Activated effector memory CD4-positive, alpha-beta T cell treated with anti-CD3 and anti-CD28 coated beads, Interleukin-2, amount 50 U/mL, for 16 hours (primary cell): ENCODE measurements around the gene LRRC4C.
"Not testable (repeated sequence)": the region's sequence is repeated elsewhere in the genome, so short reads cannot be mapped to it uniquely, and the experiment has no call there.

ENCODE experiments used
- DNase-seq: peaks from one replicate; pipeline ENCODE4 v3.0.0-alpha.2; 2020

Gene LRRC4C

DNA sequence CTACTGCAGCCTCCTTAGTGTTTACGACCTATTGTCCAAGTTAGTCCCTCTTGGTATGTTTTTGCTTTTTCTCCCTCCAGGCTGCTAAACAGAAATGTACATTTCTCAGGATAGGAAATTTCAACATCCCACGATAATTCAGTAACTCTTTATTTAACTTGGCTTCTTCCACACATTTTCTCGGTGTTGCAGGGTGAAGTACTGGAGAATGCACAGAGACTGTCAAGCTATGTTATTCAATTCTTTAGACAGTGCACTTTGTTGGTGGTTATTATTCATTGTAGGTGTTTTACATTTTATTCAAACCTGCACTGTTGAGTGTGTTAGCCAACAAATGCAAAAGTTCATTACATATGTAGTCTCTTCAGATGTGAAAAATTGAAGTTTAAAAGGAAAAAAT is 839.8 kb downstream of the LRRC4C start:
- no peak for DNase-seq

GRCh38 chr11:40606800-40607199 is 852.7 kb downstream of the LRRC4C start:
- no peak for DNase-seq

- no peak for DNase-seq
Observed at GRCh38 chr11:40602866-40603552, 856.4 kb downstream of the LRRC4C start.

GRCh38 chr11:40597546-40598113 is 861.8 kb downstream of the LRRC4C start:
- no peak for DNase-seq

- no peak for DNase-seq
Observed at GRCh38 chr11:40573254-40573891, 886.1 kb downstream of the LRRC4C start.

- DNase-seq, result no peak
Observed at GRCh38 chr11:40569947-40570531, 889.4 kb downstream of the LRRC4C start.

- DNase-seq, result no peak
Observed at GRCh38 chr11:40567392-40567791, 892.1 kb downstream of the LRRC4C start.

- DNase-seq, result no peak
Observed at GRCh38 chr11:40544162-40544561, 915.3 kb downstream of the LRRC4C start.

DNA sequence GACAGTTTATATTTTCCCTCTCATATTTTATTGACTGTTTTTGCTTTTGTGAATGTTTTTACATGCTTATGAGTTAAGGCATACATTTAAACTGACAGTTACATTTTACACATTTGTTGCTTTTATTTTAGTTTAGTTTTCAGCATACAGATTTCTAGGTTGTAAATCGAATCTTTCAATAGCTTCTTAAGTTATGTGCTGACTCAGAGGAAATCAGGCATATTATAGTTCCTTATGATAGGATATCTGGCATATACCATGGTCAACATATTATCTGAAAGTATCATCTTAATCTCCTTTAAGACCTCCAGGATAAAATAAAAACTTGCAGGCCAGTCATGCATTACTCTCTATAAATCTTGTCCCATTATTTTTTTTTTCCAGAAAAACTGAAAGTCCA is 916.6 kb downstream of the LRRC4C start:
- no peak for DNase-seq

- no peak for DNase-seq
Observed at GRCh38 chr11:40537734-40538133, 921.7 kb downstream of the LRRC4C start.

- not testable (repeated sequence) for DNase-seq
Observed at GRCh38 chr11:40522080-40522479, 937.4 kb downstream of the LRRC4C start.

- no peak for DNase-seq
Observed at GRCh38 chr11:40517122-40517521, 942.3 kb downstream of the LRRC4C start.

DNA sequence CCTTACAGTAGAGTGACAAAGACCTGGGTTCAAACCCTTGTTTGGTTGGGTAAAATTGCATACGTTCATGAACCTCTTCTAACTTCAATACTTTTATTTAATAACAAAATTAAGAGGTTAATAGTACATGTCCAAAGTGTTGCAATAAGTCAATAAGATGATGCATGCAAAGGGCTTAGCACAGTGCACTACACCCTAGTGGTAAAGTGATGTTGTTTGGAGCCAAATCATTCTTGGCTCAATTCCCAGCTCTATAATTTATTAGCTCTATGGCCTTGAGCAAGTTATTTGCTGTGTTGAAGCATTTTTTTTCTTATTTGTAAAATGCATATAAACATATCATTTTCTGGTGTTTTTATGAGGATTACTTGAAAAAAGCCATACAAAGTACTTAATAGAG is 945.3 kb downstream of the LRRC4C start:
- no peak for DNase-seq

- no peak for DNase-seq
Observed at GRCh38 chr11:40513281-40513680, 946.2 kb downstream of the LRRC4C start.

DNA sequence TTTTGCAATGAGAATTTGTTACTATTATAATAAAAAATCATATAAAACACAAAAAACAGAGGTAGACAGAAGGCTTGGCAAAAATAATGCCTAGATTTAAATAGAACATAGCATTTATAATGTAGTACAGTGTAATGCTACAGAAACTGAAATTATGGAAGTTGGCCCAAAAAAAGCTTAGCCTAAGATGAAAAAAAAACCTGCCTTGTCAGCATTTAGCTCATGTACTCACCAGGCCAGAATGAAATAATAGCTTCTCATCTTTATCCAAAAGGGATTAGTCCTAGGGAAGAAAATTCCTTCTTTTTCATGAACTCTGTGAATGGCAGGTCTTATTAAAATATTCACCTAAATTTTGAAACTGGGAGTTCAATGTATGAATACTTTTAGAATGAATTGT is 951.1 kb downstream of the LRRC4C start:
- no peak for DNase-seq

DNA sequence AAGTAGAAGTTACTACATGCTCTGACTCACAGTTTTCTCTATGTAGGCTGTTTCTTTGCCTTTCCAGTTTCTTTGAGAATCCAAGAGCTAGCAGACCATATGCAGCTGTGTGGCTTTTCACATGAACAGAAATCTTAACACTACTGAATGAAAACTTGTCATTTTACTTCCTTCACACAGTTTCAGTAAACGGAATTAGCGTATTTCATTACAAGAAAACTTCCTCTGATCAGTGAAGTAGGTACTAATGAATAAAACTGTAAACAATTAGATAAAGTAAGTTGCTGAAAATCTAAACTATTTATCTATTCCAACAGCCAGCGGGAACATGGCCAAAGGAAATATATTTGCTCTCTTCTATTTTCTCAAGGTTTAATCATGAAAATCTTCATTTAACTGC is 953.2 kb downstream of the LRRC4C start:
- DNase-seq, result no peak

DNA sequence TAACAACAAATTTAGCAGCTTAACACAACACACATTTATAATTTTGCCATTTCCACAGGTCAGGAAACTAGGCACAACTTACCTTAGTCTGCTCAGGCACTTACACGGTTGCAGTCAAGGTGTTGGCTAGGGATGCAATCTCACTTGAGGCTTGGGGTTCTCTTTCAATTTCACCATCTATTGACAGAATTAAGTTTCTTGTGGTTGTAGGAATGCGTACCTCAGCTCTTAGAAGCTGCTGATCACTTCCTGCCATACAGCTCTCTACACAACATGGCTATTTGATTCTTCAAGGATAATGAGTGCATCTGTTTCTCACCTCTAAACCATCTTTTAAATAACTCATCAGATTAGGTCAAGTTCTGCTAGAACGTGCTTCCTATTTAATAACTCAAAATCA is 968.1 kb downstream of the LRRC4C start:
- DNase-seq, result no peak

- no peak for DNase-seq
Observed at GRCh38 chr11:40467771-40468170, 991.7 kb downstream of the LRRC4C start.

DNA sequence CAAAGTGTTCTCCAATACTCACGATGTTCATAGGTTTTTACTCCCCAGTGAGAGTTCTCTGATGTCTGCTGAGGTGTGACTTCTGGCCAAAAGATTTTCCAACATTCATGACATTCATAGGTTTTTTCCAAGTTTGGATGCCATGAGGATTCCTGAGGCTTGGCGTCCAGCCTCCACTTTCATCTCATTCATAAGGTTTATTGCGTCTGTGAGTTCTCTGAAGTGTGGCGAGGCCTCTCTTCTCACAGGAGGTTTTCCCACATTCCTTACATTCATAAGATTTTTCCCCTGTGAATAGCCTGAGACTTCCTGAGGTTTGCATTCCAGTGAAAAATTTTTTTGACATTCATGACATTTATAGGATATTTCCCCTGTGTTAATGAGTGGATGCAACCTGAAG is 1014.1 kb downstream of the LRRC4C start:
- no peak for DNase-seq

GRCh38 chr11:40444151-40444550 is 1015.3 kb downstream of the LRRC4C start:
- DNase-seq, result no peak

- DNase-seq, result no peak
Observed at GRCh38 chr11:40435344-40435743, 1024.1 kb downstream of the LRRC4C start.

- DNase-seq, result no peak
Observed at GRCh38 chr11:40434926-40435325, 1024.5 kb downstream of the LRRC4C start.

- no peak for DNase-seq
Observed at GRCh38 chr11:40432358-40432757, 1027.1 kb downstream of the LRRC4C start.

- no peak for DNase-seq
Observed at GRCh38 chr11:40425168-40425567, 1034.3 kb downstream of the LRRC4C start.
